Loucy (cell line): Measurements from ENCODE around the gene ATP11B.

Experiments used
- H2AFZ ChIP-seq: fragments of 200-600 bp; sonication (generic); 2 replicates; pipeline ENCODE4 v1.6.0; 2016; ENCODE audit warnings: antibody characterized with exemption, mild to moderate bottlenecking, low read length, moderate library complexity
- H3F3A ChIP-seq: fragments of 200-600 bp; 2 replicates; pipeline ENCODE4 v1.6.0; 2016; ENCODE audit warnings: antibody characterized with exemption, low read depth, mild to moderate bottlenecking
- H3K27me3 ChIP-seq: fragments of 200-600 bp; sonication (generic); 2 replicates; pipeline ENCODE4 v1.6.1; 2014; ENCODE audit warnings: low read length, mild to moderate bottlenecking; ENCODE audit not compliant: insufficient read depth, poor library complexity, severe bottlenecking
- H3K36me3 ChIP-seq: fragments of 200-600 bp; sonication (generic); 2 replicates; pipeline ENCODE4 v1.6.1; 2016; ENCODE audit warnings: low read length; ENCODE audit not compliant: insufficient read depth
- H3K4me1 ChIP-seq: fragments of 200-600 bp; sonication (generic); 2 replicates; pipeline ENCODE4 v1.5.1; 2014; ENCODE audit warnings: low read length, mild to moderate bottlenecking; ENCODE audit not compliant: insufficient read depth, poor library complexity, severe bottlenecking
- H3K4me2 ChIP-seq: fragments of 200-600 bp; sonication (generic); 2 replicates; pipeline ENCODE4 v1.6.0; 2014; ENCODE audit warnings: antibody characterized with exemption, low read length, low read depth, mild to moderate bottlenecking; ENCODE audit not compliant: poor library complexity, severe bottlenecking
- H3K4me3 ChIP-seq: fragments of 200-600 bp; sonication (generic); 2 replicates; pipeline ENCODE4 v1.5.1; 2014; ENCODE audit warnings: low read length, mild to moderate bottlenecking, mixed read lengths; ENCODE audit not compliant: poor library complexity, severe bottlenecking
- H3K79me2 ChIP-seq: fragments of 200-600 bp; sonication (generic); 2 replicates; pipeline ENCODE4 v1.6.1; 2014; ENCODE audit warnings: low read length; ENCODE audit not compliant: insufficient read depth
- H3K9ac ChIP-seq: fragments of 200-600 bp; sonication (generic); 2 replicates; pipeline ENCODE4 v1.6.0; 2014; ENCODE audit warnings: mild to moderate bottlenecking, low read depth, low read length, moderate library complexity; ENCODE audit not compliant: poor library complexity, severe bottlenecking
- H3K9me2 ChIP-seq: fragments of 200-600 bp; sonication (generic); replicated peaks from 2 replicates; pipeline ENCODE4 v1.6.1; 2016; ENCODE audit warnings: low read depth, low read length, mixed read lengths
- H3K9me3 ChIP-seq: fragments of 200-600 bp; sonication (generic); 2 replicates; pipeline ENCODE4 v1.6.1; 2014; ENCODE audit warnings: mild to moderate bottlenecking, antibody characterized with exemption, low read length, low read depth; ENCODE audit not compliant: insufficient read depth
- H4K20me1 ChIP-seq: fragments of 200-600 bp; sonication (generic); 2 replicates; pipeline ENCODE4 v1.6.0; 2014; ENCODE audit warnings: antibody characterized with exemption, low read length, mild to moderate bottlenecking; ENCODE audit not compliant: insufficient read depth, poor library complexity, severe bottlenecking
- EZH2phosphoT487 ChIP-seq: fragments of 200-600 bp; IDR thresholded peaks from 2 replicates; pipeline ENCODE4 v1.6.1; 2018; ENCODE audit warnings: antibody characterized with exemption, mild to moderate bottlenecking, moderate library complexity, borderline replicate concordance
- TF ChIP-seq, protein P1 (sequence below): fragments of 200-600 bp; sonication (generic); conservative IDR thresholded peaks from 2 replicates; pipeline ENCODE4 v1.5.1; 2014; ENCODE audit warnings: mild to moderate bottlenecking, antibody characterized with exemption, low read length

Gene ATP11B

GRCh38 chr3:182792901-182793662 is at the start of gene ATP11B:
Gene ATP11B, plus strand, starts transcription at chr3:182793504. Its CDS starts 256 bp downstream, at chr3:182793760.
- no peaks in the 10 kb centered on the region for H3K79me2 ChIP-seq
- H2AFZ ChIP-seq, result no peak within 1 kb of the TSS
- peaks cover 2% of the 10 kb centered on the region; the same call in 1 of the 2 replicates for H3F3A ChIP-seq
- H3K36me3 ChIP-seq, result no peaks in the 10 kb centered on the region
- H4K20me1 ChIP-seq, result no peaks in the 10 kb centered on the region
- H3K4me3 ChIP-seq, result no peak within 1 kb of the TSS
- no peak for TF ChIP-seq EZH2phosphoT487
- TF ChIP-seq, protein P1, sequence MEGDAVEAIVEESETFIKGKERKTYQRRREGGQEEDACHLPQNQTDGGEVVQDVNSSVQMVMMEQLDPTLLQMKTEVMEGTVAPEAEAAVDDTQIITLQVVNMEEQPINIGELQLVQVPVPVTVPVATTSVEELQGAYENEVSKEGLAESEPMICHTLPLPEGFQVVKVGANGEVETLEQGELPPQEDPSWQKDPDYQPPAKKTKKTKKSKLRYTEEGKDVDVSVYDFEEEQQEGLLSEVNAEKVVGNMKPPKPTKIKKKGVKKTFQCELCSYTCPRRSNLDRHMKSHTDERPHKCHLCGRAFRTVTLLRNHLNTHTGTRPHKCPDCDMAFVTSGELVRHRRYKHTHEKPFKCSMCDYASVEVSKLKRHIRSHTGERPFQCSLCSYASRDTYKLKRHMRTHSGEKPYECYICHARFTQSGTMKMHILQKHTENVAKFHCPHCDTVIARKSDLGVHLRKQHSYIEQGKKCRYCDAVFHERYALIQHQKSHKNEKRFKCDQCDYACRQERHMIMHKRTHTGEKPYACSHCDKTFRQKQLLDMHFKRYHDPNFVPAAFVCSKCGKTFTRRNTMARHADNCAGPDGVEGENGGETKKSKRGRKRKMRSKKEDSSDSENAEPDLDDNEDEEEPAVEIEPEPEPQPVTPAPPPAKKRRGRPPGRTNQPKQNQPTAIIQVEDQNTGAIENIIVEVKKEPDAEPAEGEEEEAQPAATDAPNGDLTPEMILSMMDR, result no peak
- no peaks in the 10 kb centered on the region for H3K9me3 ChIP-seq
- H3K4me2 ChIP-seq, result no peak within 1 kb of the TSS
- H3K9ac ChIP-seq, result no peak within 1 kb of the TSS
- peaks cover 85% of the 10 kb centered on the region for H3K27me3 ChIP-seq
- no peaks in the 10 kb centered on the region for H3K9me2 ChIP-seq
- H3K4me1 ChIP-seq, result peaks cover 11% of the 10 kb centered on the region

- Histone ChIP-seq H3K9me2 (no peaks in the 10 kb centered on the region), H3K27me3 (peaks cover 4% of the 10 kb centered on the region), H3K9ac (no peak overlapping the region), H3K79me2 (no peaks in the 10 kb centered on the region), H3K36me3 (no peaks in the 10 kb centered on the region), H3K4me1 (no peaks in the 10 kb centered on the region), H3K4me3 (no peak overlapping the region), H3K4me2 (no peak overlapping the region), H2AFZ (no peak overlapping the region), H4K20me1 (no peaks in the 10 kb centered on the region), H3K9me3 (no peaks in the 10 kb centered on the region), H3F3A (no peaks in the 10 kb centered on the region)
- TF ChIP-seq, protein P1, result no peak
- no peak for TF ChIP-seq EZH2phosphoT487
These were observed 46.3 kb upstream of the ATP11B start for GRCh38 chr3:182746959-182747358.

DNA sequence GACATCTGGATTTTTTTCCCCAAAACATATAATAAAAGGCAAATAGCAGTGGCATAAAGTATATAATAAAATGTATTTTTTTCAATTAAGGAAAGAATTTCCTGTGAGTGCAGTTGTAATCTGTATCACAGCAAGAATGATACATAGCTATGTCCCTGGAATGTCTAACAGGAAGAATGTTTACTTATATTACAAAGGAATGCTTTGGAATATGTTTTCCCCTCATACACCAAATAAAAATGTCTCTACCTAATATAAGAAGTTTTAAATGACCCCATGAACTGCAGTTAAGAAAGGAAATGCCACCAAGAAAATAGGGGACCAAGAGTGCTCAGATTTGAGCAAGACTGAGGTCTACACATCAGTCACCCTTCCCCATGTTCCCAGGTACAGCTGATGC is 38.0 kb upstream of the ATP11B start:
- Histone ChIP-seq H3K9me3 (no peaks in the 10 kb centered on the region), H3K4me2 (no peak overlapping the region), H3K4me3 (no peak overlapping the region), H3K27me3 (peaks cover 21% of the 10 kb centered on the region), H3K9me2 (no peaks in the 10 kb centered on the region), H4K20me1 (no peaks in the 10 kb centered on the region), H3K79me2 (no peaks in the 10 kb centered on the region), H3K36me3 (no peaks in the 10 kb centered on the region), H3K4me1 (no peaks in the 10 kb centered on the region), H3K9ac (no peak overlapping the region), H2AFZ (no peak overlapping the region), H3F3A (no peaks in the 10 kb centered on the region)
- TF ChIP-seq, protein P1, result no peak
- TF ChIP-seq EZH2phosphoT487, result no peak
